ENCODE data around the gene COL4A5.

DNA sequence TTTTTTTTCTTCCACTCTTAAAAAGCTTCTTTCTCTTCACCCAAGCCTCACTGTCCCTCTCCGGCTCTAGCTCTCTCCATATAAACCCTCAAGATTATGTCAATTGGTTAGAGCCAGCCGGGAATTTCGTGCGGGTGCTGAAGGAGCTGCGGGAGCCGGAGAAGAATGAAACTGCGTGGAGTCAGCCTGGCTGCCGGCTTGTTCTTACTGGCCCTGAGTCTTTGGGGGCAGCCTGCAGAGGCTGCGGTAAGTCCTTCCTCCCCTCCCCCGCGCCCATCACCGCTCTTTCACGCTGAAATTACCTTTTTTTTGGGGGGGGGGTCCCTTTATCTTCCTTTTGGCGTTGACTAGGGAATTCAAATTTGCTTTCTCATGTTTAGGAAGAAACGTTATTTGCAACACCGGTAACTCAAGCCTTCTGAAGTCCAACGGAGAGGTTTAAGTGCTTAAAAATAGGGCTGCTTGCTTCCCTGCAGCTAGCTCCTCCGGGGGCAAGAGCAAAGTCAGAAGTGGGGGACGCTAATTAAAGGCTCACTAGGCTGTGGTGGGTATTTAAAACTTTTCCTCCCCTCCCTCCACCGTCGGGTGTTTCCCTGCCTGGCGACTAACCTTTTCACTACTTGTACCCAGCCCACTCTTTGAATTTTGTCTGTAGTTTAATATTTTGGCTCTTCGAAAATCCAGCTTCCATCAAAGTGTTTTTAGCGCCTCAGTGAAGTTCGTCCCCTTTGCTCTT, 491 bp downstream of the COL4A5 start:
- TF ChIP-seq, protein P1, sequence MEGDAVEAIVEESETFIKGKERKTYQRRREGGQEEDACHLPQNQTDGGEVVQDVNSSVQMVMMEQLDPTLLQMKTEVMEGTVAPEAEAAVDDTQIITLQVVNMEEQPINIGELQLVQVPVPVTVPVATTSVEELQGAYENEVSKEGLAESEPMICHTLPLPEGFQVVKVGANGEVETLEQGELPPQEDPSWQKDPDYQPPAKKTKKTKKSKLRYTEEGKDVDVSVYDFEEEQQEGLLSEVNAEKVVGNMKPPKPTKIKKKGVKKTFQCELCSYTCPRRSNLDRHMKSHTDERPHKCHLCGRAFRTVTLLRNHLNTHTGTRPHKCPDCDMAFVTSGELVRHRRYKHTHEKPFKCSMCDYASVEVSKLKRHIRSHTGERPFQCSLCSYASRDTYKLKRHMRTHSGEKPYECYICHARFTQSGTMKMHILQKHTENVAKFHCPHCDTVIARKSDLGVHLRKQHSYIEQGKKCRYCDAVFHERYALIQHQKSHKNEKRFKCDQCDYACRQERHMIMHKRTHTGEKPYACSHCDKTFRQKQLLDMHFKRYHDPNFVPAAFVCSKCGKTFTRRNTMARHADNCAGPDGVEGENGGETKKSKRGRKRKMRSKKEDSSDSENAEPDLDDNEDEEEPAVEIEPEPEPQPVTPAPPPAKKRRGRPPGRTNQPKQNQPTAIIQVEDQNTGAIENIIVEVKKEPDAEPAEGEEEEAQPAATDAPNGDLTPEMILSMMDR (IDR thresholded peaks at IDR 0.05): no peak
- TF ChIP-seq POLR2A (IDR thresholded peaks at IDR 0.05): no peak
